ENCODE measurements around the gene TNS3.

Gene TNS3

DNA sequence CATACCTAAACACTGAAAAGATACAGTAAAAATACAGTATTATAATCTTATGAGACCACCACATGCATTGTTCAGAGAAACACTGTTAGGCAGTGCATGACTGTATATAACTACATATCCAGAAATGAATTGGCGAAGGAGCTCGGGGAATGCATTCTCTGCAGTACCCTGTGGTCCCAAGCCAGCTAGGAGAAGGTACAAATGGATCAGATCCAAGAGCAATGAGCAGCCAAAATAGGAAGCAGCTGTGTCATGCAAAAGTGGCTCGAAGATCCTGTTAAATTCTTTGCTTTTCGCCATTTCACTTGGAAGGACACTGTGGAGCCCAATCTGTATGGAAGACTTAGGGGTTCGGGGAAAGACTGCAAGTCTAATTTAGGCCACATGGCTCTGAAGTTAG, 334.8 kb downstream of the TNS3 start:
- no peak for TF ChIP-seq CTCF (IDR thresholded peaks at IDR 0.05; ENCODE audit: low read depth, low read length)
- no peaks in the 10 kb centered on the region for H3K27me3 ChIP-seq (ENCODE audit: insufficient read depth, low read depth, severe bottlenecking)
- no peak overlapping the region for H3K27ac ChIP-seq
- H3K4me3 ChIP-seq (ENCODE audit: low read depth, low read length), result no peak overlapping the region
- H3K36me3 ChIP-seq, result no peaks in the 10 kb centered on the region
- no peaks in the 10 kb centered on the region for H3K9me3 ChIP-seq (ENCODE audit: severe bottlenecking)
- DNase-seq, result no peak

GRCh38 chr7:47244692-47245091, 337.2 kb downstream of the TNS3 start:
- TF ChIP-seq CTCF (IDR thresholded peaks at IDR 0.05; ENCODE audit: low read depth, low read length), result no peak
- no peak for DNase-seq
- no peaks in the 10 kb centered on the region for H3K27me3 ChIP-seq (ENCODE audit: insufficient read depth, low read depth, severe bottlenecking)
- H3K27ac ChIP-seq, result no peak overlapping the region
- H3K4me3 ChIP-seq (ENCODE audit: low read depth, low read length), result no peak overlapping the region
- H3K36me3 ChIP-seq, result no peaks in the 10 kb centered on the region
- no peaks in the 10 kb centered on the region for H3K9me3 ChIP-seq (ENCODE audit: severe bottlenecking)

- no peak for TF ChIP-seq CTCF (IDR thresholded peaks at IDR 0.05; ENCODE audit: low read depth, low read length)
- no peak for DNase-seq
- Histone ChIP-seq H3K36me3 (no peaks in the 10 kb centered on the region), H3K4me3 (ENCODE audit: low read depth, low read length) (no peak overlapping the region), H3K27ac (no peak overlapping the region), H3K27me3 (ENCODE audit: insufficient read depth, low read depth, severe bottlenecking) (no peaks in the 10 kb centered on the region), H3K9me3 (ENCODE audit: severe bottlenecking) (no peaks in the 10 kb centered on the region)
These were observed 340.5 kb downstream of the TNS3 start for GRCh38 chr7:47241112-47242065.

DNA sequence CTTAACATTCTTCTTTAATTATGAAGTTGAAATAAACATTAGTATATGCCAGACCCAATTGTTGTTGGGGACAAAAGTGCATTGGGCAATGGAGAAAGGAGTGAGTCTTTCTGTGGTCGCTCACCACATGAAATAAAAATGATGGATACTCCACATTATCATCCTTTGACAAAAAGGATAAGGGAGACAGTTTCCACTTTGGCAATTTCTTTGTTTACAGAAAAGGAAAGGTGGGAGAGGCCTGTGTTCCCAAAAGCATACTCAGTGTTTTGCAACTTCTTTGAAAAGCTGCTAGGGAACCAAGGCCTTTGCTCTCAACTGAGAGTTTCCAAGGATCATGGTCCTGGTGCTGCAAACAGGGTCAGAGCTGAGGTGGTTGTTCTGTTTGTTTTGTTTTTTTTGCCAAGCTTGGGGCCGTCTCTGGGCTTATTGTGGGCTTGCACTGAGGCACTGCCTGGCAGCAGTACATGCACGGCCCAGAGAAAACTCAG, 341.9 kb downstream of the TNS3 start:
- Histone ChIP-seq H3K4me3 (ENCODE audit: low read depth, low read length) (no peak overlapping the region), H3K27ac (no peak overlapping the region), H3K27me3 (ENCODE audit: insufficient read depth, low read depth, severe bottlenecking) (no peaks in the 10 kb centered on the region), H3K36me3 (no peaks in the 10 kb centered on the region), H3K9me3 (ENCODE audit: severe bottlenecking) (no peaks in the 10 kb centered on the region)
- DNase-seq, result no peak
- no peak for TF ChIP-seq CTCF (IDR thresholded peaks at IDR 0.05; ENCODE audit: low read depth, low read length)

DNA sequence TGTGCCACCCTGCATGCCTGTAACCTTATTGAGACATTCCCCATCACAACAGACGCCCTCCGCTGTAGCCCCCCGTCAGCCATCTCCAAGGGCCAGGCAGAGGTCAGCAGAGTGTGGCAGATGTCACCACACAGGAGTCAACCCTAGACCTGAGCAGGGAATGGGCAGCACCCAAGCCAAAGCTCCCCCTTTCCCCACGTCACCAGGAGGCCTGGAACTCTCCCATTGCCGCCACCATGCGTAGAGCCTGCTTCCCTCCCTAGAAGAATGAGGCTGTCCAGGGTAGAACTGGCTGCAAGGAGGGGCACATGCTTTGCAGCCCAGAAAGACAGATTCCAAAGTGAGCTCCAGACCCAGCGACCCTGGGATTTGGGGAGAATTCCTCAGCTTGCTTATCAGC, 342.9 kb downstream of the TNS3 start:
- Histone ChIP-seq H3K4me3 (ENCODE audit: low read depth, low read length) (no peak overlapping the region), H3K27me3 (ENCODE audit: insufficient read depth, low read depth, severe bottlenecking) (no peaks in the 10 kb centered on the region), H3K27ac (no peak overlapping the region), H3K9me3 (ENCODE audit: severe bottlenecking) (no peaks in the 10 kb centered on the region), H3K36me3 (no peaks in the 10 kb centered on the region)
- DNase-seq, result no peak
- no peak for TF ChIP-seq CTCF (IDR thresholded peaks at IDR 0.05; ENCODE audit: low read depth, low read length)
